IMR-90 (cell line): ENCODE data around the gene XRN2. TPM values are rescaled to one million over a fixed set of nuclear protein-coding genes. Genes with fewer than 3 reads are reported as not detected.

ENCODE experiments used
- ATAC-seq: fragments of 200-7000 bp; cut with Tn5 transposase; 2 replicates; pipeline ENCODE4 v1.9.1; 2020; ENCODE audit warnings: low read depth, mild to moderate bottlenecking, moderate library complexity
- BruUV-seq: library from RNA; stranded (reverse); fragments of 400-500 nt; replicated peaks from 2 replicates; lab custom pipeline; 2021; lab: Mats Ljungman, UMichigan
- CTCF ChIA-PET: fragments of 300-600 bp; formaldehyde crosslinking; extraction: SDS; loops from one replicate; lab custom pipeline; 2021; ENCODE audit warnings: antibody characterized with exemption; lab: Yijun Ruan, JAX
- POLR2A ChIA-PET: fragments of 300-600 bp; sonication (Branson Sonifier 250); formaldehyde crosslinking; loops from one replicate; lab custom pipeline; 2022; ENCODE audit warnings: antibody characterized with exemption; ENCODE audit not compliant: unreplicated experiment; lab: Charles Lee
- DNase-seq: peaks from one replicate; pipeline ENCODE4 v3.0.0; 2013
- H2AFZ ChIP-seq: replicated peaks from 2 replicates; pipeline ENCODE3; 2013; ENCODE audit warnings: low read length, mild to moderate bottlenecking; ENCODE audit not compliant: poor library complexity
- H2AK5ac ChIP-seq: 2 replicates; pipeline ENCODE4 v1.6.1; 2013; ENCODE audit warnings: low read depth, low read length, inconsistent platforms
- H2AK9ac ChIP-seq: replicated peaks from 2 replicates; pipeline ENCODE3; 2013; ENCODE audit warnings: mild to moderate bottlenecking, low read depth, low read length, moderate library complexity; ENCODE audit not compliant: poor library complexity
- H2BK120ac ChIP-seq: 2 replicates; pipeline ENCODE4 v1.6.1; 2013; ENCODE audit warnings: low read depth, low read length, inconsistent platforms
- H2BK15ac ChIP-seq: 3 replicates; pipeline ENCODE4 v1.6.1; 2013; ENCODE audit warnings: low read depth, low read length, inconsistent platforms
- H2BK20ac ChIP-seq: 2 replicates; pipeline ENCODE4 v1.6.1; 2013; ENCODE audit warnings: low read depth, mild to moderate bottlenecking, inconsistent platforms, low read length, moderate library complexity
- H2BK5ac ChIP-seq: 2 replicates; pipeline ENCODE4 v1.6.1; 2013; ENCODE audit warnings: mild to moderate bottlenecking, low read depth, low read length, inconsistent platforms; ENCODE audit not compliant: poor library complexity, severe bottlenecking
- H3K14ac ChIP-seq: replicated peaks from 2 replicates; pipeline ENCODE4 v1.6.1; 2013; ENCODE audit warnings: low read depth, low read length, inconsistent platforms
- H3K18ac ChIP-seq: 2 replicates; pipeline ENCODE4 v1.6.1; 2013; ENCODE audit warnings: low read depth, low read length, control low read depth
- H3K23ac ChIP-seq: 2 replicates; pipeline ENCODE4 v1.6.1; 2013; ENCODE audit warnings: low read depth, low read length, inconsistent platforms
- H3K27ac ChIP-seq: 2 replicates; pipeline ENCODE4 v1.5.1; 2013; ENCODE audit warnings: mild to moderate bottlenecking, control low read depth, low read length; ENCODE audit not compliant: insufficient read depth
- H3K27me3 ChIP-seq: 2 replicates; pipeline ENCODE4 v1.6.1; 2013; ENCODE audit warnings: low read length; ENCODE audit not compliant: control insufficient read depth, insufficient read depth
- H3K36me3 ChIP-seq: 2 replicates; pipeline ENCODE4 v1.6.1; 2013; ENCODE audit warnings: low read length, mixed read lengths; ENCODE audit not compliant: control insufficient read depth, insufficient read depth
- H3K4ac ChIP-seq: 2 replicates; pipeline ENCODE4 v1.6.1; 2013; ENCODE audit warnings: low read depth, low read length, inconsistent platforms
- H3K4me1 ChIP-seq: 2 replicates; pipeline ENCODE4 v1.6.1; 2013; ENCODE audit warnings: low read length, mixed read lengths; ENCODE audit not compliant: control insufficient read depth, insufficient read depth
- H3K4me2 ChIP-seq: 2 replicates; pipeline ENCODE4 v1.6.1; 2013; ENCODE audit warnings: low read depth, mild to moderate bottlenecking, control low read depth, low read length, moderate library complexity
- H3K4me3 ChIP-seq: 2 replicates; pipeline ENCODE4 v1.5.1; 2013; ENCODE audit warnings: low read depth, mild to moderate bottlenecking, control low read depth, low read length, moderate library complexity; ENCODE audit not compliant: insufficient read depth
- H3K56ac ChIP-seq: 2 replicates; pipeline ENCODE4 v1.6.1; 2013; ENCODE audit warnings: low read length, inconsistent platforms; ENCODE audit not compliant: insufficient read depth; ENCODE audit errors: extremely low read depth
- H3K79me1 ChIP-seq, 2 experiments: 2 replicates each; pipeline ENCODE4 v1.6.1; 2013; ENCODE audit warnings: low read length in 2 of 2, inconsistent platforms in 1 of 2, low read depth in 1 of 2
- H3K9ac ChIP-seq: 2 replicates; pipeline ENCODE4 v1.6.1; 2013; ENCODE audit warnings: low read depth, low read length, control low read depth
- H3K9me1 ChIP-seq: 2 replicates; pipeline ENCODE4 v1.6.1; 2013; ENCODE audit warnings: low read length, inconsistent platforms; ENCODE audit not compliant: insufficient read depth
- H3K9me3 ChIP-seq: 2 replicates; pipeline ENCODE4 v1.6.1; 2013; ENCODE audit warnings: low read length; ENCODE audit not compliant: control insufficient read depth, insufficient read depth
- H4K20me1 ChIP-seq: 2 replicates; pipeline ENCODE4 v1.6.1; 2013; ENCODE audit warnings: low read length, inconsistent platforms; ENCODE audit not compliant: insufficient read depth
- H4K5ac ChIP-seq: 2 replicates; pipeline ENCODE4 v1.6.1; 2013; ENCODE audit warnings: mild to moderate bottlenecking, low read depth, low read length, control low read depth
- H4K8ac ChIP-seq, 2 experiments: 2 replicates each; pipeline ENCODE4 v1.6.1; 2013; ENCODE audit warnings: low read depth in 2 of 2, low read length in 2 of 2, control low read depth in 1 of 2, inconsistent platforms in 1 of 2
- H4K91ac ChIP-seq: 2 replicates; pipeline ENCODE4 v1.6.1; 2013; ENCODE audit warnings: low read depth, low read length, inconsistent platforms; ENCODE audit not compliant: insufficient read depth
- BHLHE40 ChIP-seq: fragments of 150-350 bp; IDR thresholded peaks from 2 replicates; pipeline ENCODE4 v1.6.1; 2016; ENCODE audit warnings: mild to moderate bottlenecking, low read depth, low read length
- CEBPB ChIP-seq: IDR thresholded peaks from 2 replicates; pipeline ENCODE4 v1.6.1; 2012; ENCODE audit warnings: low read depth, low read length, improper control_type of control experiment
- CHD1 ChIP-seq: IDR thresholded peaks from 2 replicates; pipeline ENCODE4 v1.6.1; 2012; ENCODE audit warnings: low read depth, low read length, improper control_type of control experiment
- FOS ChIP-seq: fragments of 150-350 bp; IDR thresholded peaks from 2 replicates; pipeline ENCODE4 v1.6.1; 2016; ENCODE audit warnings: low read depth, low read length
- MAZ ChIP-seq: IDR thresholded peaks from 2 replicates; pipeline ENCODE4 v1.6.1; 2012; ENCODE audit warnings: low read depth, mild to moderate bottlenecking, low read length, improper control_type of control experiment, moderate library complexity, borderline replicate concordance
- MXI1 ChIP-seq: IDR thresholded peaks from 2 replicates; pipeline ENCODE4 v1.6.1; 2012; ENCODE audit warnings: low read depth, mild to moderate bottlenecking, low read length, moderate library complexity, borderline replicate concordance
- NFE2L2 ChIP-seq: fragments of 150-350 bp; IDR thresholded peaks from 2 replicates; pipeline ENCODE4 v1.6.1; 2016; ENCODE audit warnings: low read depth, mild to moderate bottlenecking, low read length
- POLR2A ChIP-seq: IDR thresholded peaks from 2 replicates; pipeline ENCODE4 v1.6.1; 2012; ENCODE audit warnings: mild to moderate bottlenecking, low read depth, low read length
- RAD21 ChIP-seq: IDR thresholded peaks from 2 replicates; pipeline ENCODE4 v1.6.1; 2012; ENCODE audit warnings: low read length, improper control_type of control experiment
- SMC3 ChIP-seq: fragments of 150-350 bp; IDR thresholded peaks from 2 replicates; pipeline ENCODE4 v1.6.1; 2016; ENCODE audit warnings: low read depth, mild to moderate bottlenecking, antibody characterized with exemption, low read length, moderate library complexity
- WGBS, 2 experiments: methylation state at CpG; one replicate each; pipeline versions ENCODE4 v1.1.5 to v1.1.7; 2013; ENCODE audit warnings: missing lambda C conversion rate in 2 of 2; ENCODE audit not compliant: insufficient read length in 1 of 2; ENCODE audit errors: extremely low coverage in 2 of 2; 5-methylcytosine and 5-hydroxymethylcytosine counted together
- dilution Hi-C: fragments of 300-500 bp; cut with HindIII; formaldehyde crosslinking; loops from one replicate; pipeline ENCODE4 v1.14.3; 2018; ENCODE audit warnings: low sequenced_read_pairs; ENCODE audit not compliant: unreplicated experiment
- in situ Hi-C: fragments of 300-500 bp; cut with MboI; formaldehyde crosslinking; loops from 3 replicates; pipeline ENCODE4 v1.14.3; 2019; ENCODE audit warnings: low sequenced_read_pairs, inconsistent platforms, mixed read lengths
- intact Hi-C: fragments of 100-400 bp; cut with micrococcal nuclease; formaldehyde crosslinking; loops from 2 replicates; pipeline ENCODE4 v1.10.0; 2022
- polyA plus RNA-seq, 3 experiments: library from polyadenylated mRNA; depleted of rRNA; stranded (reverse); fragments of >200 nt; gene quantifications; 2 replicates each; pipeline ENCODE4 v1.2.3, GENCODE V29; 2012; ENCODE audit warnings: low replicate concordance in 1 of 3
- total RNA-seq: library from RNA; depleted of rRNA; stranded (reverse); fragments of >200 nt; gene quantifications from 2 replicates; pipeline ENCODE4 v1.2.3, GENCODE V29; 2012

XRN2 gene
- total and polyA plus RNA-seq, 2 of the 4 experiments (the other 2 are of a cell fraction), result 58.1 to 70.8 TPM

GRCh38 chr20:21324126-21324525 lies 21.0 kb downstream of the XRN2 start:
- H2AK5ac ChIP-seq, result no peak overlapping the region
- no peak overlapping the region for H3K56ac ChIP-seq
- WGBS, 2 experiments, result no CpG with 5 or more reads among the region's 2 CpGs
- no peaks in the 10 kb centered on the region for H3K27me3 ChIP-seq
- DNase-seq (peak; percentile 63), ATAC-seq (peak; percentile 84)
- in situ Hi-C loops, result no loop called here
- intact Hi-C loops, result no loop called here
- H2AFZ ChIP-seq, result no peak overlapping the region
- H3K27ac ChIP-seq, result peak overlapping the region; percentile 48; the same call in 1 of the 2 replicates
- H4K8ac ChIP-seq, result no peak overlapping the region
- H3K4ac ChIP-seq, result no peak overlapping the region
- H4K20me1 ChIP-seq, result peaks cover 67% of the 10 kb centered on the region
- H2BK120ac ChIP-seq, result no peak overlapping the region
- H3K4me1 ChIP-seq, result peaks cover 7% of the 10 kb centered on the region
- dilution Hi-C loops, result no loop called here
- no peak overlapping the region for H3K18ac ChIP-seq
- POLR2A ChIA-PET, result interaction anchor here (0.6 kb wide), 1 partner anchor 48 kb away, joined by 6 read pairs; no protein-coding TSS in a partner anchor
- no peak overlapping the region for H3K4me3 ChIP-seq
- no peak overlapping the region for H3K23ac ChIP-seq
- H3K14ac ChIP-seq, result no peak overlapping the region
- H3K9ac ChIP-seq, result no peak overlapping the region
- peaks cover 22 to 61% of the 10 kb centered on the region in 2 experiments for H3K79me1 ChIP-seq
- CTCF ChIA-PET, result no interaction called here
- H4K5ac ChIP-seq, result no peak overlapping the region
- no peak overlapping the region for H2BK20ac ChIP-seq
- H3K36me3 ChIP-seq, result peaks cover 4% of the 10 kb centered on the region
- H2BK5ac ChIP-seq, result peak overlapping the region; percentile 41
- no peak overlapping the region for H2AK9ac ChIP-seq
- H3K9me1 ChIP-seq, result peaks cover 18% of the 10 kb centered on the region
- no peaks in the 10 kb centered on the region; the same call in 1 of the 2 replicates for H3K9me3 ChIP-seq
- TF ChIP-seq BHLHE40, result no peak
- no peak for TF ChIP-seq MXI1
- no peak for TF ChIP-seq RAD21
- TF ChIP-seq MAZ, result no peak
- TF ChIP-seq CHD1, result no peak
- TF ChIP-seq CEBPB, result no peak
- no peak for TF ChIP-seq NFE2L2
- TF ChIP-seq SMC3, result no peak
- no peak for TF ChIP-seq POLR2A
- TF ChIP-seq FOS, result no peak
- H4K91ac ChIP-seq, result no peak overlapping the region
- no TSS peak for BruUV-seq
- H2BK15ac ChIP-seq, result no peak overlapping the region
- peak overlapping the region; percentile 61; the same call in 1 of the 2 replicates for H3K4me2 ChIP-seq
